Endometrial microvascular endothelial cells (primary cell): ENCODE measurements around the gene ADGRL2. TPM values are rescaled to one million over a fixed set of nuclear protein-coding genes. Genes with fewer than 3 reads are reported as not detected.
"Not testable (repeated sequence)": the region's sequence is repeated elsewhere in the genome, so short reads cannot be mapped to it uniquely, and the experiment has no call there.

Source experiments
- in situ Hi-C: cut with HindIII; loops from 2 replicates; pipeline ENCODE4 v1.10.0; 2017; ENCODE audit warnings: low sequenced_read_pairs, low pct_unique_long_range_greater_than_20kb; ENCODE audit errors: inconsistent ontology term
- total RNA-seq: library from RNA; depleted of rRNA; stranded (reverse); fragments of >200 nt; gene quantifications from one replicate; pipeline ENCODE4 v1.2.3, GENCODE V29; 2015; ENCODE audit errors: inconsistent ontology term

The ADGRL2 gene
- total RNA-seq, 1 donor from 2014 or later = 33.6 TPM

- in situ Hi-C loops = no loop called here
Measured at GRCh38 chr1:81836007-81836626, 35.4 kb downstream of the ADGRL2 start.

- in situ Hi-C loops = no loop called here
Measured at GRCh38 chr1:81838600-81839218, 38.0 kb downstream of the ADGRL2 start.

DNA sequence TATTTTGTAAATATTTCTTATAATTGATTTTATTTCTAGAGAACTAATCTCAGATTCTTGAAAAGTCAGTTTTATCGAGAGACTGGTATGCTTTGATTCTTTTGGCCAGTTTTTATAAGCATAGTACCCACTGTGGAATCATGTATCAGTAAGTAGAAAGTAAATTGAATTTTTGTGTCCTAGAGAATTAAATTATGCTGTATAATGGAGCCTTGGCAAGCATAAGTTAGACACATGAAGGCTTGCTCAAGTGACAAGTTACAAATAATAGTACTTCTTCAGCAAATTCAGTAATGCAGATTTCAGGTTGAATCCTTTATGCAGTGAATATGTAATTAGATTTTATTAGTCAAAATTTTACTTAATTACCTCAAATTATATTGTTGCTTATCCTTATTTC, 40.1 kb downstream of the ADGRL2 start:
- in situ Hi-C loops = no loop called here

DNA sequence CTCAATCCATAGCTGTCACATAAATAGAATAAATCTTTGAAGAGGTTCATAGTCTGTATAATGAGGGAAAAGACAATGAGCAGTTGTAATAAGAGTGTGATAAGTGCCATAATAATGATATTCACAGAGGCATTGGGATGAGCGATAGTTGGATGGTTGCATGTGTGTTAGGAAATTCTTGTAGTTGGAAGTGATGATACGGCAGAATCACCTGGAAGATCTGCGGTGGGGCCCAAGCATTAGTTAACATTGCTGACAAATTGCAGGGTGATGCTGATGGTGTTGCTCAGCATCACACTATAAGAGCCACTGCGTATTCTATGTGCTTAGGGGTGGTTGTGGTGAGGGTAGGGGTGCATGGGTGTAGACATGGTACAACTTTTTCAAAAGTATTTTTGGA, 41.1 kb downstream of the ADGRL2 start:
- in situ Hi-C loops = no loop called here

DNA sequence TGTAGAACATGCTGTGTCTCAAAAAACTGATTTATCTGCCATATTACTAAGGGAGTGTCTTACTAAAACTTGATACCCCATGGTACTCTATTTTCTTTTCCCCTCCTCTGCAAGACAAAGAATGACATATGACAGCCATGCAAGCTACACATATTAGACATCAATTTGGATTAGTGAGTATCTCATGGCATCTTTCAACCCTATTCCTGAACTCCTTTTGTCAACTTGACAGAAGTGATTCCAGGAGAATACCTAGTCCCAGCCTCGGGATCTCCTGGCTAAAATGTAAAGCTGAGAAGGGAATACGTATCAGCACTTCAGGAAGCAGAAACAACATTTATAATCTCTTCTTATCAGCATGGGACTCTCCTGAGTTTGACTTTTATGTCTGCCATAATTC, 43.7 kb downstream of the ADGRL2 start:
- in situ Hi-C loops = no loop called here

DNA sequence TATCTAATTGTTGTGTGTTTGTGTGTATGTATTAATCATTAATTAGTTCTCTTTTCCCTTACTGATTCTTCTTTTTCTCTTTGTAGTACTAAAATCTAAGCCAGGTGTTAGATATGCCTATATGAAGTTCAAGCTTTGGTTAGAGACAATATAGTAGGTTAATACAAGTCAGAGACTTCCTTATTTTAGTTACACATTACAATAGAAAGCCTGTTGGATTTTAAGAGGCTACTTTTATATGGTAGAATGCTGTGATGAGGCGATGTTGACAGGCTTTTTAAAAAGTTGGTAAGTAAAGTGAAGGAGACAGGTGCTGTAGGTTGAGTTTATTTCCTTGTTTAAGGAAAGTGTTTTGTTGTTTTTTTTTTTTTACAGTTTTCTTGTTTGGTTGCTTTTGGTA, 45.9 kb downstream of the ADGRL2 start:
- in situ Hi-C loops = no loop called here

DNA sequence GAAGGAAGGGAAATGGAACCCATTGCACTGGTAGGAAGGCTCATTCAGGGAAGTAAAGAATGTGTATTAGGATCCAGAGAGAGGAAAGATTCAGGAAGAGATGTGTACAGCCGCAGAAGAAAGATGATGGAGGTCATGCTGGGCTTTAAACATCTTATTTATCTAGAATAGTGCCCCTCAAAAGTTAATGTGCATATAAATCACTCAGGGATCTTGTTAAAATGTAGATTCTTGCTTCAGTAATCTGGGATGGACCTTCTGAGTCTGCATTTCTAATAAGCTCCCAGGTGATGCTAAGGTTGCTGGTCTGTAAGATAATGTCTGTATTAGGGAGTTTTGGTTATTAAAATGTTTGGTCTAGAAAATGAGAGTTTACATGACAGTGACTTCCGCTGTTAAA, 46.3 kb downstream of the ADGRL2 start:
- in situ Hi-C loops = no loop called here

- in situ Hi-C loops = no loop called here
Measured at GRCh38 chr1:81848880-81849682, 48.3 kb downstream of the ADGRL2 start.

GRCh38 chr1:81850031-81850430, 49.3 kb downstream of the ADGRL2 start:
- in situ Hi-C loops = no loop called here

- in situ Hi-C loops = no loop called here
Measured at GRCh38 chr1:81850495-81850894, 49.8 kb downstream of the ADGRL2 start.

- in situ Hi-C loops = no loop called here
Measured at GRCh38 chr1:81851217-81851616, 50.5 kb downstream of the ADGRL2 start.

DNA sequence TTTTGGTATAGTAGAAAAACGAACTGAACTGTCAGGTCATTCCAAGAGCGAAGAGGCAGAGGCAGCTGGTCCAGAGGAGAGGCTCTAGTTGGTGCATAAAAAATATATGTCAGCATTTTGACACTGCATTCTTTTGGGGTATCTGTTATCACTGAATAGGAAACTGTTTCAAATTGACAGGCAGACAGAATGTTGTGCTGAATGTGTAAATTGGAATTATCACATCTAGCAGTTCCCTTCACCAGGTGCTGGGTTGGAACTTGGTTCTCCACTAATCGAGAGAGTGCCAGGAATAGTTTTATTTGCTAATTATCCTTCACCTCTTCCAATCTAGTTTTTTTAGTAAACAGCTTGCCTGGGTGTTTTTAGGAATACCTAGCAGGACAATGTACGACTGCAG, 52.2 kb downstream of the ADGRL2 start:
- in situ Hi-C loops = no loop called here

DNA sequence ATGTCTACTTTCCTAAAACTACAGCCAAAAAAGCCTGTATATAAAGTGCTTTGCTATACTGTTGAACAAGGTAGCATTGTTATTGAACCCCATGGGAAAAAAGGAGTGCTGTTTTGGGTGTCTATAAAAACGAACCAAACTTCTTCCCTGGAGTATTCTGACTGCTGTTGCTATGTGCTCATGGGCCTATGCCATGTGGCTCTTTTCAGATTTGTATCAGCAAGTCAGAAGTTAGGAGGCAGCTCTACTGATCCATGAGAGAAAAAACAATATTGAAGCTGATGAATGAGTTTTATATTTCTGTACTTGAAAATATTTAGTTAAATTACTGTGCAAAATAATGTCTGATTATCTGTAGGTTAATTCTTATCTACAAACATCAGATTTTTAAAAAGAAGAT, 66.5 kb downstream of the ADGRL2 start:
- in situ Hi-C loops = no loop called here

DNA sequence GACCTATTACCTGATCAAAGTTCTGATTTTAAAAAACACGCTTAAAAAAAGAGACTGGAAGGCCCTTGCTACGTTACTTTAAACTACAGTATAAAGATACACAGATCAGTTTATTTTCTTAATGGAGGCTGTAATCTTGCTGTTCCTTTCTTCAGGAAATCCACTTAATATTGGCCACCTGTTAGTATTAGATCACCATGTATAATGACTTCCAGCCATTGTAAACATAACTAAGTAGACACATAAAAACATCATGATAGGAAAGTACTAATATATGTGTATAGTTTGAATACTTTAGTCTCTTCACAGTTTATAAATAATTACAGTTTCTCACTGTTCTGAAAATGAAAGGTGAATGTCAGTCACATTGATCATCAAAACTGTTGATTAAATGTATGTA, 68.6 kb downstream of the ADGRL2 start:
- in situ Hi-C loops = no loop called here

GRCh38 chr1:81871091-81871490, 70.4 kb downstream of the ADGRL2 start:
- in situ Hi-C loops = not testable (repeated sequence)

DNA sequence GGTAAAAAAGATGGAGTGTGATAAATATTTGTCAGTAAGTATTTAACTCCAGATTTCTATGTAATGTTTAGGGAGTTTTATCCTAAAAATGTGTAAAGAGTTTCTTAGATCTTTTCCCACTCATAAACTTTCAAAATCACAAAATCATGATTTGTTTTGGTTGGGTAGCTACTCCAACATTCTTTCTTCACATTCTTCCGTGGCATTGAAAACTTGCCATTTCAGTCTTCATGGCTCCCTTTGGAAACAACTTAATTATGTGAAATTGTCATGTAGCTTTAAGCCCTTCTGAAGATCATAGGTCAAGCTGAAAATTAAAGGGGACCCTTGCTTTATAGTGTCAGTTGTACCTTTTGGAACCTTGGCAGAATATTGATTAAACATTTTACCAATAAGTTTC, 73.2 kb downstream of the ADGRL2 start:
- in situ Hi-C loops = no loop called here

DNA sequence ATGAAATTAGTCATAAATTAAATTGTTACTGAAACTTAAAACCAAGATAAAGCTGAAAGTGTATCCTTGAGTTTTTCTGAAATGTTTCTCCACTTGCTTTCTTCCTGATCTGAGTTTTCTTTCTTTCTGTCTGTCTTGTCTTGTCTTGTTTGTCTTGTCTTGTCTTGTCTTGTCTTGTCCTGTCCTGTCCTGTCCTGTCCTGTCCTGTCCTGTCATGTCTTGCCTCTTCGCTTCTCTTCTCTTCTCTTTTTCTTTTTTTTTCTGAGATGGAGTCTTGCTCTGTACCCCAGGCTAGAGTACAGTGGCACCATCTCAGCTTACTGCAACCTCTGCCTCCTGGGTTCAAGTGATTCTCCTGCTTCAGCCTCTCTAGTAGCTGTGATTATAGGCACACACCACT, 73.7 kb downstream of the ADGRL2 start:
- in situ Hi-C loops = no loop called here

- in situ Hi-C loops = no loop called here
Measured at GRCh38 chr1:81874940-81875339, 74.2 kb downstream of the ADGRL2 start.

DNA sequence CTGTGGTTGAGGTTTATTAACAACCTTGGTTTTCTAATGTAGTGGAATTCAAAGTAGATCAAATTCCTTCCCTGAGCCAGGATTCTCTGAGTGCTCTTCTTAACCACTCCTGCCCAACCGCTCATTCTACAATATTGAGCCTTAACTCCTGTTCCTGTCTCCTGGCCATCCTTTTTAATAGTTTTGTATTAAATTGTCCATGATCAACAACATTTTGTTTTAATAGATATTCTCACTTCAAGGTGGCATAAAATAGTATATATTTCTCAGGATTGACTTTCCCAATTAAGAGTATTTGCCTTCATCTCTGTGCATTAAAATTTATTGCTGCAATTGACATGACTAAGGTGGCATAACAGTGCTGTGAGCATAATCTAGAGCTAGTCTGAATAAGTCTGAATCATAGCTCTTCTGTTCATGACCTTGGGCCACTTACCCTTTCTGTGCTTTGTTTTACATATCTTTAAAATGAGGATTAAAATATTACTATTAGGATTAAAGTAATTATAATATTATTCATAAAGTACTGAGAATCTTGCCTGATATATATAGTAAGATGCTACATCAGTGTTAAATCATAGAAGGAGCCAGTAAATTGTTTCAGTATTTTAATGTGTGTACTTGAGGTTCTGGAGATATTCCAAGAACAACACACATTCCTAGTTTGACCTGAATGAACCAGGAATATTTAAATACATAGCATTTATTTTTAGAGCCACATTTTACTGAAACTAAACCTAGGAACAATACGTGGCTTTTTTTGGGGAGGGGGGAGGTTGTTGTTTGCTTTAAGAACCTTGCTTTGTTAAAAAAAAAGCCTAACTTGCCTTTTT, 76.4 kb downstream of the ADGRL2 start:
- in situ Hi-C loops = no loop called here
